Hepatocyte (in vitro differentiated cells): ENCODE measurements around the gene FAXDC2. TPM values are rescaled to one million over a fixed set of nuclear protein-coding genes. Genes with fewer than 3 reads are reported as not detected.

ENCODE experiments used
- DNase-seq: peaks from one replicate; pipeline ENCODE4 v3.0.0-alpha.2; 2016; ENCODE audit warnings: low spot score
- H2AFZ ChIP-seq: fragments of 200-600 bp; sonication (generic); 2 replicates; pipeline ENCODE4 v1.6.0; 2016; ENCODE audit warnings: antibody characterized with exemption, mild to moderate bottlenecking
- H3K27ac ChIP-seq: fragments of 200-600 bp; sonication (generic); 2 replicates; pipeline ENCODE4 v1.5.1; 2016; ENCODE audit warnings: mild to moderate bottlenecking
- H3K27me3 ChIP-seq: fragments of 200-600 bp; sonication (generic); 2 replicates; pipeline ENCODE4 v1.6.1; 2016
- H3K36me3 ChIP-seq: fragments of 200-600 bp; sonication (generic); replicated peaks from 2 replicates; pipeline ENCODE4 v1.5.1; 2016; ENCODE audit warnings: low read depth; ENCODE audit not compliant: insufficient read depth
- H3K4me1 ChIP-seq: fragments of 200-600 bp; sonication (generic); 2 replicates; pipeline ENCODE4 v1.5.1; 2016; ENCODE audit warnings: mild to moderate bottlenecking, moderate library complexity; ENCODE audit not compliant: insufficient read depth
- H3K4me2 ChIP-seq: fragments of 200-600 bp; sonication (generic); 2 replicates; pipeline ENCODE4 v1.6.0; 2016
- H3K4me3 ChIP-seq: fragments of 200-600 bp; sonication (generic); 2 replicates; pipeline ENCODE4 v1.5.1; 2016; ENCODE audit warnings: mild to moderate bottlenecking
- H3K79me2 ChIP-seq: fragments of 200-600 bp; sonication (generic); 2 replicates; pipeline ENCODE4 v1.6.0; 2017; ENCODE audit warnings: mild to moderate bottlenecking
- H3K9me2 ChIP-seq: fragments of 200-600 bp; sonication (generic); replicated peaks from 2 replicates; pipeline ENCODE4 v1.6.0; 2017; ENCODE audit warnings: mild to moderate bottlenecking; ENCODE audit not compliant: insufficient read depth
- H3K9me3 ChIP-seq: fragments of 200-600 bp; sonication (generic); 2 replicates; pipeline ENCODE4 v1.5.1; 2016; ENCODE audit warnings: low read depth, mild to moderate bottlenecking
- H4K20me1 ChIP-seq: fragments of 200-600 bp; sonication (generic); 2 replicates; pipeline ENCODE4 v1.6.0; 2016; ENCODE audit warnings: mild to moderate bottlenecking; ENCODE audit not compliant: insufficient read depth, poor library complexity, severe bottlenecking
- EZH2 ChIP-seq: fragments of 200-600 bp; sonication (generic); IDR thresholded peaks from 2 replicates; pipeline ENCODE4 v1.6.1; 2016; ENCODE audit warnings: antibody characterized with exemption, mild to moderate bottlenecking, borderline replicate concordance
- EZH2phosphoT487 ChIP-seq: fragments of 200-600 bp; sonication (generic); IDR thresholded peaks from one replicate; pipeline ENCODE4 v1.6.1; 2018; ENCODE audit warnings: antibody characterized with exemption, mild to moderate bottlenecking, low read depth, moderate library complexity; ENCODE audit not compliant: unreplicated experiment, severe bottlenecking
- WGBS: methylation state at CpG from one replicate; pipeline ENCODE4 v1.1.6; 2016; ENCODE audit warnings: low lambda C conversion rate; ENCODE audit errors: missing lambda C conversion rate; 5-methylcytosine and 5-hydroxymethylcytosine counted together
- polyA plus RNA-seq: library from polyadenylated mRNA; unstranded; fragments of >200 nt; fragmentation: Nextera tagmentation; extraction: Ambion mirVana; gene quantifications from 2 replicates; pipeline ENCODE4 v1.2.1, GENCODE V29; 2016
- total RNA-seq: library from RNA; depleted of rRNA; stranded (reverse); fragments of >200 nt; gene quantifications from 2 replicates; pipeline ENCODE4 v1.2.3, GENCODE V29; 2014
- TF ChIP-seq, protein P1 (sequence below): fragments of 200-600 bp; sonication (generic); IDR thresholded peaks from 2 replicates; pipeline ENCODE4 v1.5.1; 2016; ENCODE audit warnings: antibody characterized with exemption, mild to moderate bottlenecking; ENCODE audit not compliant: poor library complexity

The FAXDC2 gene
- total and polyA plus RNA-seq, 2 experiments from 2014 or later, result 23.1 to 28.5 TPM

DNA sequence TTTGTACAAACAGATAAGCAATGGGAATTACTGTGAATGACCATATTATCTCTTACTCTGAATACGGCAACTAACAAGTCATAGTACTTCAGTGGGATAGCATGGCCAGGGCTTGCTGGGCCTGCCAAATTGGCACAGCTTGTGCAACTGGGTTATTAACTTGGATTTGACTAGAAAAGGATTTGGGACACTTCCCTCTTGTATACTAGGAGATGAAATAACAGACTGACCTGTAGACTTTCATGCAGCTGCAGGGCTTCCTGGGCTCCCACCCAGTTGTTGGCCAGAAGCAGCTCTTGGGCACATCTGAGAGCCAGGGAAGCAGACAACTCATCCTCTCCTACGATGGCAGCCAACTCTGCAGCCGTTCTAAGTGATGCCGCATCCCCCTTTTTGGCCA is 47.8 kb upstream of the FAXDC2 start:
- H3K27me3 ChIP-seq, result no peaks in the 10 kb centered on the region
- H3K79me2 ChIP-seq, result no peaks in the 10 kb centered on the region
- no peaks in the 10 kb centered on the region for H3K36me3 ChIP-seq
- WGBS, result 92% methylated on average over 4 of the region's 4 CpGs
- no peaks in the 10 kb centered on the region for H4K20me1 ChIP-seq
- H3K4me3 ChIP-seq, result no peak overlapping the region
- H3K27ac ChIP-seq, result no peak overlapping the region
- no peak overlapping the region for H3K4me2 ChIP-seq
- no peak overlapping the region for H2AFZ ChIP-seq
- DNase-seq, result no peak
- no peaks in the 10 kb centered on the region for H3K9me3 ChIP-seq
- no peaks in the 10 kb centered on the region for H3K4me1 ChIP-seq
- TF ChIP-seq EZH2, result no peak
- no peak for TF ChIP-seq EZH2phosphoT487
- TF ChIP-seq, protein P1, sequence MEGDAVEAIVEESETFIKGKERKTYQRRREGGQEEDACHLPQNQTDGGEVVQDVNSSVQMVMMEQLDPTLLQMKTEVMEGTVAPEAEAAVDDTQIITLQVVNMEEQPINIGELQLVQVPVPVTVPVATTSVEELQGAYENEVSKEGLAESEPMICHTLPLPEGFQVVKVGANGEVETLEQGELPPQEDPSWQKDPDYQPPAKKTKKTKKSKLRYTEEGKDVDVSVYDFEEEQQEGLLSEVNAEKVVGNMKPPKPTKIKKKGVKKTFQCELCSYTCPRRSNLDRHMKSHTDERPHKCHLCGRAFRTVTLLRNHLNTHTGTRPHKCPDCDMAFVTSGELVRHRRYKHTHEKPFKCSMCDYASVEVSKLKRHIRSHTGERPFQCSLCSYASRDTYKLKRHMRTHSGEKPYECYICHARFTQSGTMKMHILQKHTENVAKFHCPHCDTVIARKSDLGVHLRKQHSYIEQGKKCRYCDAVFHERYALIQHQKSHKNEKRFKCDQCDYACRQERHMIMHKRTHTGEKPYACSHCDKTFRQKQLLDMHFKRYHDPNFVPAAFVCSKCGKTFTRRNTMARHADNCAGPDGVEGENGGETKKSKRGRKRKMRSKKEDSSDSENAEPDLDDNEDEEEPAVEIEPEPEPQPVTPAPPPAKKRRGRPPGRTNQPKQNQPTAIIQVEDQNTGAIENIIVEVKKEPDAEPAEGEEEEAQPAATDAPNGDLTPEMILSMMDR, result no peak
- H3K9me2 ChIP-seq, result no peaks in the 10 kb centered on the region

DNA sequence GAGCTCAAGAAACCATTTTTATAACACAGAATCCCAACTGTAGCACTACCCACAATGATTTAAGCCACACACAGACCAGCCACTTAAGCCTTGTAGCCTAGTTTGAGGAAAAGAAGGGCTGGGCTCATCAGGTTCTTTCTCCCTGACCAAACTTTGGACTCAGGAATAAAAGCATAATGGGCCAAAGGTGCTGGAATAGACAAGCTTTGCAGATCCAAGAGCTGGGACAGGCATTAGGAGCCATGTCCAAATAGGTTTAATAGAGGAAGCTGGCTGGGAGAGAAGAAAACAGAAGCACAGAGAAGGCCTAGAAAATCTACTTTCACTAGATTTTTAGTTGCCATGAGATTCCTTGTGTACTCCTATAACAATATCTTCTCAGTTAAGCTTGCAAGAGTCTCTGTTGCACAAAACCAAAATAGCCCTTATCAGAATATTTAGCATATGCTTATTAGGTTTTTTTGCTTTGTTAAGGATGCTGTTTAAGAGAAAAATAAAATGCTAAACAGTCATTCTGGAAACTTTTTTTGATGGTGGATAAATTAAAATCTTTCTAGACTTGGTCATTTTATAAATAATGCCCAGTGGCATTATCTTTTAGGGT is 46.3 kb upstream of the FAXDC2 start:
- no peak overlapping the region for H2AFZ ChIP-seq

DNA sequence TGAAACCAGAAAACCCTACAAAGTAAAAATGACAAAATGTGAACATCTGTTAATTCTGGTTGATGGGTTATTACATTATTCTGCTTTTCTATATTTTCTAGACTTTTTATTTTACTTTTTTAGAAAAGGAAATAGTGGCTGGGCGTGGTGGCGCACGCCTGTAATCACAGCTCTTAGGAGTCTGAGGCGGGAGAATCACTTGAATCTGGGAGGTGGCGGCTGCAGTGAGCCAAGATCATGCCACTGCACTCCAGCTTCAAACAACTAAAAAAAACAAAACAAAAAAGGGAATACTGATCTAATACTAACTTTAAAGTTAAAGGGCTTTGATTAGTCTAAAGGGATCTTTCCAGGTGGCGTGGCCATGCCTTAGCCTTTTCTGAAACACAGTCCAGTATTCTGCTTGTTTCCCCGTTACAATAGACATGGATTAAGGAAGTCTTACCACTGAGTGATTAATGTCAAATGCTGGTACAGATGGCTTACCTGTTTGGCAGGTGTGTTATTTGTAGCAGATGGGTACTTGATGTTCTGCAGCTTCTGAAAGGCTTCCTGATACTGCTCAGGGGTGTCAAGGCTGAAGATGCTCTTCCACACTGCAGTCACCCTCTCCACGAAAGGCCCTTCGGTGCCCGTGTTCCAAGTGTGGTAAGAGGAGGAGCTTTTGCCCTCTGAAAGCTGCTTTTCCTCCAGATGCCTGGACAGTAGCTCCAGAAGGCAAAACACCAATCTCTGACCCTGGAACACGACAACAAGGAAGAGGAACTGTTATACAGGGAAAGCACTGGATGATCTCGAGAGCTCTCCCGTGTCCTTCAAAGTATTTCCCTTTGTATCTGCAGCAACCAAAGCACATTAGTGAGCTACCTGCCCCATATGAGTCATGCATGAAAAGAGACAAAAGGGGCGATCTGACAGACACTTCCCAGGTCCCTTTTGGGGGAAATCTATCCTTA is 45.5 kb upstream of the FAXDC2 start:
- no peaks in the 10 kb centered on the region for H4K20me1 ChIP-seq
- no peaks in the 10 kb centered on the region for H3K4me1 ChIP-seq
- H3K79me2 ChIP-seq, result no peaks in the 10 kb centered on the region
- H3K36me3 ChIP-seq, result no peaks in the 10 kb centered on the region
- TF ChIP-seq, protein P1, result no peak
- no peak for TF ChIP-seq EZH2phosphoT487
- no peak for TF ChIP-seq EZH2
- H3K9me3 ChIP-seq, result no peaks in the 10 kb centered on the region
- no peak overlapping the region for H3K4me3 ChIP-seq
- 88% methylated on average over 14 of the region's 14 CpGs for WGBS
- no peak overlapping the region for H2AFZ ChIP-seq
- H3K4me2 ChIP-seq, result no peak overlapping the region
- no peak overlapping the region for H3K27ac ChIP-seq
- DNase-seq, result no peak
- H3K27me3 ChIP-seq, result no peaks in the 10 kb centered on the region
- no peaks in the 10 kb centered on the region for H3K9me2 ChIP-seq

More for the DNA sequence above, 46.3 kb upstream of the FAXDC2 start:
- H3K79me2 ChIP-seq, result no peaks in the 10 kb centered on the region
- no peaks in the 10 kb centered on the region for H3K9me3 ChIP-seq
- no peak for DNase-seq
- TF ChIP-seq EZH2 (no peak), EZH2phosphoT487 (no peak)
- TF ChIP-seq, protein P1, result no peak
- no peaks in the 10 kb centered on the region for H3K27me3 ChIP-seq
- no peak overlapping the region for H3K4me3 ChIP-seq
- no peaks in the 10 kb centered on the region for H3K4me1 ChIP-seq
- H3K36me3 ChIP-seq, result no peaks in the 10 kb centered on the region
- no peak overlapping the region for H3K27ac ChIP-seq
- no peak overlapping the region for H3K4me2 ChIP-seq
- H4K20me1 ChIP-seq, result no peaks in the 10 kb centered on the region
- H3K9me2 ChIP-seq, result no peaks in the 10 kb centered on the region
